Smooth muscle cell (in vitro differentiated cells): ENCODE measurements around the gene POR. TPM values are rescaled to one million over a fixed set of nuclear protein-coding genes. Genes with fewer than 3 reads are reported as not detected.
A peak's percentile ranks its signal among the peaks of the same experiment; 100 is the strongest.

Experiments
- DNase-seq: peaks from one replicate; lab custom pipeline; 2025; ENCODE audit not compliant: unreplicated experiment; lab: John Stamatoyannopoulos, UW
- H2AFZ ChIP-seq: fragments of 200-600 bp; sonication (generic); 2 replicates; pipeline ENCODE4 v1.6.0; 2016; ENCODE audit warnings: antibody characterized with exemption, low read depth, mild to moderate bottlenecking
- H3F3A ChIP-seq: fragments of 200-600 bp; sonication (generic); 2 replicates; pipeline ENCODE4 v1.6.0; 2017; ENCODE audit warnings: antibody characterized with exemption, low read depth
- H3K27ac ChIP-seq: fragments of 200-600 bp; sonication (generic); 2 replicates; pipeline ENCODE4 v1.5.1; 2016; ENCODE audit warnings: low read depth, mild to moderate bottlenecking
- H3K27me3 ChIP-seq: fragments of 200-600 bp; sonication (generic); 2 replicates; pipeline ENCODE4 v1.6.1; 2016; ENCODE audit warnings: low read depth, mild to moderate bottlenecking
- H3K36me3 ChIP-seq: fragments of 200-600 bp; sonication (generic); 2 replicates; pipeline ENCODE4 v1.5.1; 2016; ENCODE audit warnings: low read depth
- H3K4me1 ChIP-seq: fragments of 200-600 bp; sonication (generic); 2 replicates; pipeline ENCODE4 v1.5.1; 2016; ENCODE audit warnings: low read depth
- H3K4me2 ChIP-seq: fragments of 200-600 bp; sonication (generic); 2 replicates; pipeline ENCODE4 v1.6.0; 2016; ENCODE audit warnings: mild to moderate bottlenecking
- H3K4me3 ChIP-seq: fragments of 200-600 bp; sonication (generic); 2 replicates; pipeline ENCODE4 v1.5.1; 2016; ENCODE audit warnings: mild to moderate bottlenecking
- H3K79me2 ChIP-seq: fragments of 200-600 bp; sonication (generic); 2 replicates; pipeline ENCODE4 v1.6.0; 2016; ENCODE audit warnings: low read depth, mild to moderate bottlenecking
- H3K9ac ChIP-seq: fragments of 200-600 bp; sonication (generic); 2 replicates; pipeline ENCODE4 v1.6.0; 2016; ENCODE audit warnings: low read depth
- H3K9me3 ChIP-seq: fragments of 200-600 bp; sonication (generic); replicated peaks from 2 replicates; pipeline ENCODE4 v1.5.1; 2016; ENCODE audit warnings: low read depth
- H4K20me1 ChIP-seq: fragments of 200-600 bp; sonication (generic); 2 replicates; pipeline ENCODE4 v1.6.0; 2016; ENCODE audit warnings: low read depth
- WGBS: methylation state at CpG from one replicate; pipeline ENCODE4 v1.1.7; 2016; ENCODE audit warnings: low lambda C conversion rate; 5-methylcytosine and 5-hydroxymethylcytosine counted together
- polyA plus RNA-seq: library from polyadenylated mRNA; unstranded; fragments of >200 nt; fragmentation: Nextera tagmentation; extraction: Ambion mirVana; gene quantifications from 2 replicates; pipeline ENCODE4 v1.2.1, GENCODE V29; 2016
- total RNA-seq: library from RNA; depleted of rRNA; stranded (reverse); fragments of >200 nt; gene quantifications from 2 replicates; pipeline ENCODE4 v1.2.3, GENCODE V29; 2014
- TF ChIP-seq, protein P1 (sequence below): fragments of 200-600 bp; sonication (generic); IDR thresholded peaks from 2 replicates; pipeline ENCODE4 v1.5.1; 2017; ENCODE audit warnings: borderline replicate concordance, mild to moderate bottlenecking, antibody characterized with exemption; ENCODE audit not compliant: insufficient read depth, poor library complexity, severe bottlenecking

Gene POR
- total and polyA plus RNA-seq, 2 experiments from 2014 or later: 46.7 to 52.7 TPM

DNA sequence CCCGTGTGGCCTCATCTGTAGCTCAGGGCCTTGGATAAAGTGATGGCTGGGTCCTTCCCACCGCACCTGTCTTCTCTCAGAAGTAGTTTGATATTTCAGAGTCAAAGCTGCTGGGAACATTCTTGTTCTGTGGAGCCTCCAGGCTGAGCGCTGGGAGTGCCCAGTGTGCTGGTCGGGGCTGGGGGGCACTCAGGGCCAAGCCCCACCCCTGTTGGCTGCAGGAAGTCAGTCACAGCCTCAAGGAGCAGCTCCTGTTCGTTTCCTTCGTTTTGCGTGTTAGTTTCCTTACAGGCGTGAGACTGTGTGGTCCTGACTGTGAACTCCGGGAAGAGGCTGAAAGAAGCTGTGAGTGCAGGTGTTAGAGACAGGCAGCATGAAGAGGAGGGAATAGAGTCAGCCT lies 33.2 kb downstream of the POR start:
- Histone ChIP-seq H3K27ac (no peak overlapping the region), H3K9me3 (no peaks in the 10 kb centered on the region), H3K27me3 (no peaks in the 10 kb centered on the region), H3K79me2 (peaks cover 8% of the 10 kb centered on the region), H3K4me3 (no peak overlapping the region), H3K36me3 (no peaks in the 10 kb centered on the region), H3K9ac (no peak overlapping the region), H3K4me1 (no peaks in the 10 kb centered on the region), H3F3A (peaks cover 3% of the 10 kb centered on the region), H2AFZ (no peak overlapping the region), H4K20me1 (peaks cover 19% of the 10 kb centered on the region), H3K4me2 (no peak overlapping the region)
- WGBS: 95% methylated on average over 9 of the region's 9 CpGs
- TF ChIP-seq, protein P1, sequence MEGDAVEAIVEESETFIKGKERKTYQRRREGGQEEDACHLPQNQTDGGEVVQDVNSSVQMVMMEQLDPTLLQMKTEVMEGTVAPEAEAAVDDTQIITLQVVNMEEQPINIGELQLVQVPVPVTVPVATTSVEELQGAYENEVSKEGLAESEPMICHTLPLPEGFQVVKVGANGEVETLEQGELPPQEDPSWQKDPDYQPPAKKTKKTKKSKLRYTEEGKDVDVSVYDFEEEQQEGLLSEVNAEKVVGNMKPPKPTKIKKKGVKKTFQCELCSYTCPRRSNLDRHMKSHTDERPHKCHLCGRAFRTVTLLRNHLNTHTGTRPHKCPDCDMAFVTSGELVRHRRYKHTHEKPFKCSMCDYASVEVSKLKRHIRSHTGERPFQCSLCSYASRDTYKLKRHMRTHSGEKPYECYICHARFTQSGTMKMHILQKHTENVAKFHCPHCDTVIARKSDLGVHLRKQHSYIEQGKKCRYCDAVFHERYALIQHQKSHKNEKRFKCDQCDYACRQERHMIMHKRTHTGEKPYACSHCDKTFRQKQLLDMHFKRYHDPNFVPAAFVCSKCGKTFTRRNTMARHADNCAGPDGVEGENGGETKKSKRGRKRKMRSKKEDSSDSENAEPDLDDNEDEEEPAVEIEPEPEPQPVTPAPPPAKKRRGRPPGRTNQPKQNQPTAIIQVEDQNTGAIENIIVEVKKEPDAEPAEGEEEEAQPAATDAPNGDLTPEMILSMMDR: no peak
- no peak for DNase-seq

GRCh38 chr7:75950111-75950681 lies 35.2 kb downstream of the POR start:
- Histone ChIP-seq H2AFZ (no peak overlapping the region), H3F3A (no peaks in the 10 kb centered on the region), H3K36me3 (no peaks in the 10 kb centered on the region), H3K9me3 (no peaks in the 10 kb centered on the region), H3K4me1 (no peaks in the 10 kb centered on the region), H3K79me2 (peaks cover 8% of the 10 kb centered on the region), H3K27me3 (no peaks in the 10 kb centered on the region), H3K4me3 (no peak overlapping the region), H3K27ac (peak overlapping the region; percentile 29), H3K4me2 (no peak overlapping the region), H4K20me1 (peaks cover 19% of the 10 kb centered on the region), H3K9ac (no peak overlapping the region)
- WGBS: 93% methylated on average over 15 of the region's 15 CpGs
- no peak for DNase-seq
- TF ChIP-seq, protein P1: no peak

- Histone ChIP-seq H3K9ac (no peak overlapping the region), H3K4me3 (no peak overlapping the region), H2AFZ (no peak overlapping the region), H3K27me3 (no peaks in the 10 kb centered on the region), H3F3A (no peaks in the 10 kb centered on the region), H3K79me2 (peaks cover 4% of the 10 kb centered on the region), H3K27ac (peak overlapping the region; percentile 29), H3K4me1 (no peaks in the 10 kb centered on the region), H3K9me3 (no peaks in the 10 kb centered on the region), H3K36me3 (no peaks in the 10 kb centered on the region), H4K20me1 (peaks cover 11% of the 10 kb centered on the region), H3K4me2 (no peak overlapping the region)
- TF ChIP-seq, protein P1: no peak
- DNase-seq: no peak
- 47% methylated on average over 5 of the region's 5 CpGs for WGBS
These were observed 36.6 kb downstream of the POR start for GRCh38 chr7:75951506-75951905.

- Histone ChIP-seq H3K4me3 (no peak overlapping the region), H3K4me1 (no peaks in the 10 kb centered on the region), H3K4me2 (no peak overlapping the region), H3K27ac (no peak overlapping the region), H3F3A (no peaks in the 10 kb centered on the region), H2AFZ (no peak overlapping the region), H3K9ac (no peak overlapping the region), H3K79me2 (no peaks in the 10 kb centered on the region), H3K9me3 (no peaks in the 10 kb centered on the region), H3K27me3 (no peaks in the 10 kb centered on the region), H4K20me1 (peaks cover 3% of the 10 kb centered on the region), H3K36me3 (no peaks in the 10 kb centered on the region)
- TF ChIP-seq, protein P1: no peak
- WGBS: 92% methylated on average over 7 of the region's 7 CpGs
- DNase-seq: no peak
These were observed 38.5 kb downstream of the POR start for GRCh38 chr7:75953431-75953830.
